ENCODE data around the gene LMO3. TPM values are rescaled to one million over a fixed set of nuclear protein-coding genes. Genes with fewer than 3 reads are reported as not detected.

The LMO3 gene
- total RNA-seq, result 1 to 10 TPM; 1.2 to 8.2 (median 3.8) TPM

DNA sequence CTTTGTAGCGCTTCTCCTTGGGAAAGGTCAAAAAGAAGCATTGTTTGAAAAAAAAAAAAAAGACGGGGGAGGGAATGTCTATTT, at the start of gene LMO3:
TSS of gene LMO3 (minus strand) at position 46 of the 84 bp plus-strand sequence. CDS start 5,302 bp downstream, outside the sequence.
- no peak for DNase-seq (ENCODE audit: low spot score in 2 of 2)
- peak within 1 kb of the TSS; percentile 51 for H3K4me3 ChIP-seq
- no peaks in the 10 kb centered on the region for H3K36me3 ChIP-seq
- H3K4me1 ChIP-seq, result peaks cover 25% of the 10 kb centered on the region
- WGBS, result 0% methylated on average over 2 of the region's 2 CpGs
- TF ChIP-seq POLR2AphosphoS5 (IDR thresholded peaks at IDR 0.05), result no peak
- no peak for TF ChIP-seq POLR2A (IDR thresholded peaks at IDR 0.05)
- TF ChIP-seq, protein P1, sequence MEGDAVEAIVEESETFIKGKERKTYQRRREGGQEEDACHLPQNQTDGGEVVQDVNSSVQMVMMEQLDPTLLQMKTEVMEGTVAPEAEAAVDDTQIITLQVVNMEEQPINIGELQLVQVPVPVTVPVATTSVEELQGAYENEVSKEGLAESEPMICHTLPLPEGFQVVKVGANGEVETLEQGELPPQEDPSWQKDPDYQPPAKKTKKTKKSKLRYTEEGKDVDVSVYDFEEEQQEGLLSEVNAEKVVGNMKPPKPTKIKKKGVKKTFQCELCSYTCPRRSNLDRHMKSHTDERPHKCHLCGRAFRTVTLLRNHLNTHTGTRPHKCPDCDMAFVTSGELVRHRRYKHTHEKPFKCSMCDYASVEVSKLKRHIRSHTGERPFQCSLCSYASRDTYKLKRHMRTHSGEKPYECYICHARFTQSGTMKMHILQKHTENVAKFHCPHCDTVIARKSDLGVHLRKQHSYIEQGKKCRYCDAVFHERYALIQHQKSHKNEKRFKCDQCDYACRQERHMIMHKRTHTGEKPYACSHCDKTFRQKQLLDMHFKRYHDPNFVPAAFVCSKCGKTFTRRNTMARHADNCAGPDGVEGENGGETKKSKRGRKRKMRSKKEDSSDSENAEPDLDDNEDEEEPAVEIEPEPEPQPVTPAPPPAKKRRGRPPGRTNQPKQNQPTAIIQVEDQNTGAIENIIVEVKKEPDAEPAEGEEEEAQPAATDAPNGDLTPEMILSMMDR (IDR thresholded peaks at IDR 0.05), result no peak
- TF ChIP-seq EP300 (IDR thresholded peaks at IDR 0.05), result no peak
- no peaks in the 10 kb centered on the region for H3K9me3 ChIP-seq
- H3K27ac ChIP-seq, result peak within 1 kb of the TSS; percentile 46
- peaks cover 24% of the 10 kb centered on the region for H3K27me3 ChIP-seq

DNA sequence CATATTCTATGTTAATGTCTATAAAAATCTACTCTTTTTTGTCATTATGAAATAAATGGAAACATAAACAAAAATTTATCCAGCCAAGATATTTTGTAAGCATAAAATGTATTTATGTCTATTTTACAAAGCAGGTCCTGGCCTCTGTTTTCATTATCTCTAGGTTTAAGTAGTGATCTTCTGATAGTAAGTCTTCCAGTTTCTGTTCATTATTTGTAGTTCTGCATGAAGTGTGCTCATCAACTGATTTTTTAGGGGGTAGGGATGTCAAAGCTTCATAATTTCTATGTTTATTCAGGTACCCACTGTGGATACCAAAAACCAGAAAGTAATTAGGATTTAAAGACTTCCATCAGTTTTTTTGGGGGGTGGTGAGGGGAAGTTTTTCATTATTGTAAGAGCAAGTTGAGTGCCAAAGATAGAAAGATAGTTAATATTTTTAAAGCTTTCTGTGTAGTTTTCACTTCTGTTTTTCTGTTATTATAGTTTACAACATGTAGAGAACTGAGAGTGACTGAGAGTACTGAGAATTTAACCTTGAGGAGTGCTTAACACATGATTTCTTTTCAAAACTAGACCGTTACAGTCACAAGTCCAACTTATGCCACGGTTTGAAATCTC, 30.6 kb upstream of the LMO3 start:
- Histone ChIP-seq H3K27ac (no peak overlapping the region), H3K36me3 (no peaks in the 10 kb centered on the region), H3K4me1 (no peaks in the 10 kb centered on the region), H3K9me3 (no peaks in the 10 kb centered on the region), H3K27me3 (no peaks in the 10 kb centered on the region), H3K4me3 (no peak overlapping the region)
- 76% methylated on average over 2 of the region's 2 CpGs for WGBS
- no peak for DNase-seq (ENCODE audit: low spot score in 2 of 2)
- TF ChIP-seq POLR2A (IDR thresholded peaks at IDR 0.05) (no peak), EP300 (IDR thresholded peaks at IDR 0.05) (no peak), POLR2AphosphoS5 (IDR thresholded peaks at IDR 0.05) (no peak)
- TF ChIP-seq, protein P1 (IDR thresholded peaks at IDR 0.05), result no peak

DNA sequence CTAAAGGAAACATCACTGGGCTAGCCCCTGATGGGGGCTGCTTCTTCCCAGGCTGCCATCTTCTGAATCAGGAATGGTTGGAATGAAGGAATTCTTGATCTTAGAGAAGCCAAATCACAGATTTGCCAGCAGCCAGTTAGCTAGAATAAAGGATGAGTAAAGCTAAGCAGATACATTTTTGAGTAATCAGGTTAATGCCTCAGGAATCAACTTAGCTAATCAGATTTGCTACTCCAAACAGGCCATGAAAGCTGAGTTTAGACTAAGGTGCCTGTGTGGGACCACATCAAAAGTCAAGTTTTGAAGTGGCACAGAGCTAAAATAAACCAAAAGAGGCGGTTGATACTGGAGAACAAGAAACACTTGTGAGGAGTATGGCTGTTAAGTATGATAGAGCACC, 28.8 kb upstream of the LMO3 start:
- no peak overlapping the region for H3K4me3 ChIP-seq
- H3K9me3 ChIP-seq, result no peaks in the 10 kb centered on the region
- no peaks in the 10 kb centered on the region for H3K4me1 ChIP-seq
- TF ChIP-seq EP300 (IDR thresholded peaks at IDR 0.05), result no peak
- TF ChIP-seq POLR2A (IDR thresholded peaks at IDR 0.05), result no peak
- TF ChIP-seq POLR2AphosphoS5 (IDR thresholded peaks at IDR 0.05), result no peak
- TF ChIP-seq, protein P1 (IDR thresholded peaks at IDR 0.05), result no peak
- H3K27ac ChIP-seq, result no peak overlapping the region
- H3K27me3 ChIP-seq, result no peaks in the 10 kb centered on the region
- 86% methylated on average over 1 of the region's 1 CpG for WGBS
- no peaks in the 10 kb centered on the region for H3K36me3 ChIP-seq
- DNase-seq (ENCODE audit: low spot score in 2 of 2), result no peak

DNA sequence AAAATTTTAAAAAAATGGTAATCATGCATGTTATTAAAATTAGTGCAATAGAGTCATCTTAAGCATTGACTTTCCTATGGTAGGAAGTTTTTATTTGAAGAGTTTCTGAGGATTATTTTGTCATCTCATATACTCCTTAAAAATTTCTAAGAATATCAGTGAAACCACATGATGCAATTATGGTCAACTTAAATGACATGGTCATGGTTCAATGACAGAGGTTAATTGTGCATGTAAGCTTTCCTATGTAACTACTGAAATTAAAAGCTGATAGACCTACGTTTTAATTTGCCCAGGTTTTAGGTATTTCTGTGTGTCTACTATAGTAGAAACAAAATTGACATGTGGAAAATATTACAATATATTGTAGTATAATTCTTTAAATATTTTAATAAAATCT, 21.0 kb upstream of the LMO3 start:
- TF ChIP-seq POLR2AphosphoS5 (IDR thresholded peaks at IDR 0.05) (no peak), POLR2A (IDR thresholded peaks at IDR 0.05) (no peak), EP300 (IDR thresholded peaks at IDR 0.05) (no peak)
- TF ChIP-seq, protein P1 (IDR thresholded peaks at IDR 0.05), result no peak
- no peaks in the 10 kb centered on the region for H3K27me3 ChIP-seq

DNA sequence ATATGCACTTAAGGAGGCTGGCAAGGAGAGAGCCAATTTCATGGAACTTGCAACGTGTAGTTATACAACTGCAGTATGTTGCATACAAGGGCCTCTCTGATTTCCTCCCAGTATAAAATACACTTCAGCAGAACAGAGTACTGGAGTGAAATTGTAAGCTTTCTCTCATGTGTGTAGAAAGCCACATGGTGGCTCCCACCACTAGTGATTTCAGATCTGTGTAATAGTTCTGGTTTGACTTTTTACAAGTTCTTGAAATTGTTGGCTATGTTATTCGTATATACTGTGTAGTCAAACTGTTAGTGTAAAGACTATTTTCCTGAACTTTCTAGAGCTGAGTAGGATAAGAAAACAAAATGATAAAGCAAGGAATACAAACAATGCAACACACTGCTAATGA, 16.4 kb upstream of the LMO3 start:
- H3K4me1 ChIP-seq, result no peaks in the 10 kb centered on the region
- no peak overlapping the region for H3K27ac ChIP-seq
- no peak for DNase-seq (ENCODE audit: low spot score in 2 of 2)
- no peaks in the 10 kb centered on the region for H3K9me3 ChIP-seq
- H3K27me3 ChIP-seq, result no peaks in the 10 kb centered on the region
- H3K4me3 ChIP-seq, result no peak overlapping the region
- 55% methylated on average over 2 of the region's 2 CpGs for WGBS
- TF ChIP-seq, protein P1 (IDR thresholded peaks at IDR 0.05), result no peak
- no peak for TF ChIP-seq EP300 (IDR thresholded peaks at IDR 0.05)
- TF ChIP-seq POLR2AphosphoS5 (IDR thresholded peaks at IDR 0.05), result no peak
- no peak for TF ChIP-seq POLR2A (IDR thresholded peaks at IDR 0.05)
- no peaks in the 10 kb centered on the region for H3K36me3 ChIP-seq

More for the DNA sequence above, 21.0 kb upstream of the LMO3 start:
- H3K36me3 ChIP-seq, result no peaks in the 10 kb centered on the region
- no peak overlapping the region for H3K4me3 ChIP-seq
- H3K27ac ChIP-seq, result no peak overlapping the region
- DNase-seq (ENCODE audit: low spot score in 2 of 2), result no peak
- no peaks in the 10 kb centered on the region for H3K9me3 ChIP-seq
- H3K4me1 ChIP-seq, result no peaks in the 10 kb centered on the region
- WGBS, result 81% methylated on average over 1 of the region's 1 CpG
